H1 (cell line): ENCODE results near the gene FHIT.

Experiments used
- CHD2 ChIP-seq: IDR thresholded peaks from 2 replicates; pipeline ENCODE4 v1.6.1; 2012; ENCODE audit warnings: low read length, improper control_type of control experiment
- CTCF ChIP-seq, 3 experiments: IDR thresholded peaks; 1 replicate in 2 of 3; 2 replicates in 1 of 3; pipeline versions ENCODE4 v1.5.1 to v1.6.1; 2011; ENCODE audit warnings: low read length in 3 of 3, mild to moderate bottlenecking in 3 of 3, inconsistent platforms in 2 of 3, low read depth in 1 of 3, moderate library complexity in 1 of 3; ENCODE audit not compliant: insufficient read depth in 1 of 3; ENCODE audit errors: control extremely low read depth in 1 of 3
- EP300 ChIP-seq, 2 experiments: IDR thresholded peaks; 1 replicate in 1 of 2; 2 replicates in 1 of 2; pipeline ENCODE4 v1.6.1; 2011 to 2012; ENCODE audit warnings: low read depth in 2 of 2, low read length in 2 of 2, mild to moderate bottlenecking in 2 of 2, borderline replicate concordance in 1 of 2, inconsistent platforms in 1 of 2, moderate library complexity in 1 of 2
- EZH2 ChIP-seq: fragments of 200-600 bp; sonication (generic); IDR thresholded peaks from 2 replicates; pipeline ENCODE4 v1.7.1; 2012; ENCODE audit warnings: low read depth, mild to moderate bottlenecking, moderate library complexity, low read length, inconsistent platforms; ENCODE audit not compliant: severe bottlenecking
- MAX ChIP-seq: IDR thresholded peaks from 2 replicates; pipeline ENCODE4 v1.6.1; 2012; ENCODE audit warnings: inconsistent platforms
- NRF1 ChIP-seq: IDR thresholded peaks from 2 replicates; pipeline ENCODE4 v1.6.1; 2011; ENCODE audit warnings: mild to moderate bottlenecking, low read depth, low read length, improper control_type of control experiment
- POLR2A ChIP-seq, 2 experiments: IDR thresholded peaks; 1 replicate in 1 of 2; 2 replicates in 1 of 2; pipeline ENCODE4 v1.6.1; 2011; ENCODE audit warnings: low read depth in 2 of 2, low read length in 2 of 2, mild to moderate bottlenecking in 2 of 2; ENCODE audit errors: control extremely low read depth in 1 of 2
- SIN3A ChIP-seq, 2 experiments: IDR thresholded peaks in 1 of 2; conservative IDR thresholded peaks in 1 of 2; 2 replicates each; pipeline ENCODE4 v1.6.1; 2011 to 2012; ENCODE audit warnings: low read length in 2 of 2, improper control_type of control experiment in 1 of 2, low read depth in 1 of 2, mild to moderate bottlenecking in 1 of 2
- TAF1 ChIP-seq: IDR thresholded peaks from 2 replicates; pipeline ENCODE4 v1.6.1; 2011; ENCODE audit warnings: mild to moderate bottlenecking, low read depth, low read length
- TCF12 ChIP-seq: IDR thresholded peaks from 2 replicates; pipeline ENCODE4 v1.6.1; 2011; ENCODE audit warnings: low read depth, mild to moderate bottlenecking, low read length
- TEAD4 ChIP-seq: IDR thresholded peaks from 2 replicates; pipeline ENCODE4 v1.6.1; 2012; ENCODE audit warnings: low read depth, low read length, inconsistent platforms, mixed read lengths
- USF2 ChIP-seq: IDR thresholded peaks from 2 replicates; pipeline ENCODE4 v1.6.1; 2011; ENCODE audit warnings: low read length, improper control_type of control experiment

DNA sequence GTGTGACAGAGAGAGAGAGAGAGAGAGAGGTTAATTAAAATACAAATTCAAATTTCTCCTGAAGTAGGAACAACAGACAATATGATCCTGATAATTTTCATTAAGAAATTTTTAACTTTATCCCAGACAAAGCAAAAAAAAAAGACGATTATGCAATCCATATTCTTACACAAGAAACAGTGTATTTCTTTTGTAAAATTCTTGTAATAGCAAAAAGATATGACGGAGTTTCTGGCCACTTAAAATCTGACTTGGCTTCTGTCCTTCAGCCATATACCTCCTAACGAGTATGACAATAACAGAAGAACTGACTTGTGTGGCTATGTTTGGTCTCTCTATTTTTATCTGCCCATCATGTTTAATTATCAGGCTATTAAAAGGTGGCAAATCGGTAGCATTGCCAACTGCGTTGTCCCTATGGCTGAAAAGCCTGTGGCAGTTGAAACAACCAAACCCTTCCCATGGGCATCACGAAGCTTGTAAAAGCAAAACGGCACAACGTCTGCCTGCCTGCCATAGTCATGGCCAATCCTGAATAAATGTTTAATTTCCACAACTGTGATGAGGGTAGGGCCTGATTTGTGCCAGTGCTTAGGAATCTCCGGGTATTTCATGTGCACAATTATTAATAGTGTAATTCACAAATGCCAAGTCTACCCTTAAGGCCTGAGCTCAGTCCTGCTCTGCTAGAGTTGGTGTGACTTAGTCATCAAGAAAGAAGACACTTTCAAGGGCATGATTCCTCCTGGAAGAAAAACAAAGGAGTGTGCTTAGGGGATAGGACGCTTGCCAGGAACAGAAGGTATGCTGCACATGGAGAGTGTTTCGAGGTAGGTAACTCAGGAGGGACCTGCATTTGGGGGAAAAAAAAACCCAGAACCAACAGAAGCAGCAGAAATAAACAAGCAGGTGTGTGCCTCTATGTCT is 1090.2 kb downstream of the FHIT start:
- TF ChIP-seq CTCF (IDR thresholded peaks at IDR 0.05; ENCODE audit: control extremely low read depth in 1 of 3, insufficient read depth in 1 of 3, low read depth in 1 of 3, low read length in 3 of 3): no peak
- TF ChIP-seq POLR2A (IDR thresholded peaks at IDR 0.05; ENCODE audit: control extremely low read depth in 1 of 2, low read depth in 2 of 2, low read length in 2 of 2): no peak
- no peak for TF ChIP-seq USF2
- no peak for TF ChIP-seq NRF1
- TF ChIP-seq TCF12: no peak
- no peak for TF ChIP-seq EP300 (IDR thresholded peaks at IDR 0.05; ENCODE audit: borderline replicate concordance in 1 of 2, low read depth in 2 of 2, low read length in 2 of 2)
- no peak for TF ChIP-seq EZH2
- TF ChIP-seq CHD2: no peak
- no peak for TF ChIP-seq TAF1
- TF ChIP-seq MAX: no peak
- no peak for TF ChIP-seq SIN3A (conservative IDR thresholded peaks at IDR 0.05 in 1 of 2, IDR thresholded peaks at IDR 0.05 in 1 of 2; ENCODE audit: low read depth in 1 of 2, low read length in 2 of 2)
- TF ChIP-seq TEAD4: no peak
